ES-I3 (cell line): ENCODE measurements around the gene ARHGAP21.
"Not testable (repeated sequence)": the region's sequence is repeated elsewhere in the genome, so short reads cannot be mapped to it uniquely, and the experiment has no call there.

Experiments used
- H3K36me3 ChIP-seq: 2 replicates; pipeline ENCODE4 v1.6.1; 2013; ENCODE audit warnings: mild to moderate bottlenecking, low read length, control low read depth, moderate library complexity; ENCODE audit not compliant: insufficient read depth
- H3K4me1 ChIP-seq: 2 replicates; pipeline ENCODE4 v1.6.1; 2013; ENCODE audit warnings: mild to moderate bottlenecking, control low read depth, low read length; ENCODE audit not compliant: insufficient read depth
- H3K9ac ChIP-seq: 2 replicates; pipeline ENCODE4 v1.6.1; 2013; ENCODE audit warnings: low read depth, mild to moderate bottlenecking, low read length, moderate library complexity
- H3K9me3 ChIP-seq: 2 replicates; pipeline ENCODE4 v1.6.1; 2013; ENCODE audit warnings: mild to moderate bottlenecking, low read length, moderate library complexity; ENCODE audit not compliant: control insufficient read depth, insufficient read depth

Gene ARHGAP21

GRCh38 chr10:24685958-24686540, 37.6 kb downstream of the ARHGAP21 start:
- H3K36me3 ChIP-seq, result no peaks in the 10 kb centered on the region
- H3K9ac ChIP-seq, result no peak overlapping the region
- H3K9me3 ChIP-seq, result no peaks in the 10 kb centered on the region
- no peaks in the 10 kb centered on the region for H3K4me1 ChIP-seq

GRCh38 chr10:24683554-24683953, 40.1 kb downstream of the ARHGAP21 start:
- Histone ChIP-seq H3K9ac (no peak overlapping the region), H3K9me3 (0 out of 2 replicates have a peak, but pooled peaks cover 4% of the 10 kb centered on the region), H3K4me1 (no peaks in the 10 kb centered on the region), H3K36me3 (no peaks in the 10 kb centered on the region)

GRCh38 chr10:24681572-24682088, 42.1 kb downstream of the ARHGAP21 start:
- H3K36me3 ChIP-seq, result no peaks in the 10 kb centered on the region
- no peak overlapping the region for H3K9ac ChIP-seq
- H3K4me1 ChIP-seq, result no peaks in the 10 kb centered on the region
- H3K9me3 ChIP-seq, result 0 out of 2 replicates have a peak, but pooled peaks cover 4% of the 10 kb centered on the region

GRCh38 chr10:24680647-24681524, 42.8 kb downstream of the ARHGAP21 start:
- 0 out of 2 replicates have a peak, but pooled peaks cover 4% of the 10 kb centered on the region for H3K9me3 ChIP-seq
- H3K9ac ChIP-seq, result no peak overlapping the region
- H3K4me1 ChIP-seq, result no peaks in the 10 kb centered on the region
- no peaks in the 10 kb centered on the region for H3K36me3 ChIP-seq

- H3K9me3 ChIP-seq, result 0 out of 2 replicates have a peak, but pooled peaks cover 4% of the 10 kb centered on the region
- no peaks in the 10 kb centered on the region for H3K36me3 ChIP-seq
- no peak overlapping the region for H3K9ac ChIP-seq
- H3K4me1 ChIP-seq, result no peaks in the 10 kb centered on the region
Observed at GRCh38 chr10:24678757-24679156, 44.9 kb downstream of the ARHGAP21 start.

- H3K9ac ChIP-seq, result no peak overlapping the region
- H3K36me3 ChIP-seq, result no peaks in the 10 kb centered on the region
- H3K4me1 ChIP-seq, result no peaks in the 10 kb centered on the region
- H3K9me3 ChIP-seq, result 0 out of 2 replicates have a peak, but pooled peaks cover 4% of the 10 kb centered on the region
Observed at GRCh38 chr10:24674892-24675632, 48.6 kb downstream of the ARHGAP21 start.

- Histone ChIP-seq H3K9me3 (no peaks in the 10 kb centered on the region), H3K4me1 (no peaks in the 10 kb centered on the region), H3K36me3 (no peaks in the 10 kb centered on the region), H3K9ac (no peak overlapping the region)
Observed at GRCh38 chr10:24670964-24671670, 52.6 kb downstream of the ARHGAP21 start.

GRCh38 chr10:24669285-24669852, 54.3 kb downstream of the ARHGAP21 start:
- Histone ChIP-seq H3K9ac (no peak overlapping the region), H3K4me1 (no peaks in the 10 kb centered on the region), H3K36me3 (no peaks in the 10 kb centered on the region), H3K9me3 (no peaks in the 10 kb centered on the region)

- Histone ChIP-seq H3K9ac (no peak overlapping the region), H3K36me3 (no peaks in the 10 kb centered on the region; the same call in 1 of the 2 replicates), H3K4me1 (no peaks in the 10 kb centered on the region), H3K9me3 (no peaks in the 10 kb centered on the region)
Observed at GRCh38 chr10:24668247-24668646, 55.4 kb downstream of the ARHGAP21 start.

GRCh38 chr10:24664991-24665390, 58.7 kb downstream of the ARHGAP21 start:
- no peaks in the 10 kb centered on the region; the same call in 1 of the 2 replicates for H3K36me3 ChIP-seq
- no peaks in the 10 kb centered on the region for H3K4me1 ChIP-seq
- H3K9ac ChIP-seq, result no peak overlapping the region
- no peaks in the 10 kb centered on the region for H3K9me3 ChIP-seq

- no peaks in the 10 kb centered on the region; the same call in 1 of the 2 replicates for H3K36me3 ChIP-seq
- no peaks in the 10 kb centered on the region for H3K9me3 ChIP-seq
- no peaks in the 10 kb centered on the region for H3K4me1 ChIP-seq
- H3K9ac ChIP-seq, result no peak overlapping the region
Observed at GRCh38 chr10:24661376-24661775, 62.3 kb downstream of the ARHGAP21 start.

- H3K9ac ChIP-seq, H3K36me3 ChIP-seq, H3K4me1 ChIP-seq, H3K9me3 ChIP-seq: not testable (repeated sequence)
Observed at GRCh38 chr10:24658319-24658718, 65.4 kb downstream of the ARHGAP21 start.

- not testable (repeated sequence) for H3K9me3 ChIP-seq, H3K36me3 ChIP-seq, H3K4me1 ChIP-seq, H3K9ac ChIP-seq
Observed at GRCh38 chr10:24656326-24656725, 67.4 kb downstream of the ARHGAP21 start.
